ENCODE measurements around the gene PAK4. TPM values are rescaled to one million over a fixed set of nuclear protein-coding genes. Genes with fewer than 3 reads are reported as not detected.

Gene PAK4
- total and polyA plus RNA-seq, 2 of the 13 experiments (the other 11 are each of a cell fraction or from before 2014, with no cell fraction given): 9.5 to 17.8 TPM

DNA sequence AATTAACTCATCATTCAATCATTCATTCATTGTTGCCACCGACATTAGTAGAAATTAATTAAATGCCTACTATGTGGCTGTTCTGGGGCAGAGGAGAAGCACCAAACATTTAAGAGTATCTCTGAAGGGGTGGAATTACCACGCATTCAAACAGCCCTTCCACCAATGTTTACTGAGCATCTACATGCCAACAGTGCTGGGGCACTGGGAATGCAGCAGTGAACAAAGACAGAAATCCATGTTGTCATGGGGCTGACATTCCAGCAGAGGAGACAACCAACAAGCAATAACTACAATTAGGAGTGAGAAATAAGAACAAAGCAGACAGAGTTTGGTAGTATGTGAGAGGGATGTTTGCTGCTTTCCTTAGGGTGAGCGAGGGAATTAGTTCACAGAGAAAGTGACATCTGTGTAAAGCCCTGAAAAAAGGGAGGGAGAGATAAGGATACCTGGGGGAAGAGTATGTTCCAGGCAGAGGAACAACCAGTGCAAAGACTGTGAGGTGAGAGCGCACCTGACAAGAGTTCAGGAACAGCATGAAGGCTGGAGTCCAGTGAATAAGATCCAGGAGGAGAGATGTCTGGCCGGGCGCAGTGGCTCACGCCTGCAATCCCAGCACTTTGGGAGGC lies 1.3 kb upstream of the PAK4 start (continued):
- TF ChIP-seq NONO (IDR thresholded peaks at IDR 0.05): no peak
- no peak for TF ChIP-seq NONO (CRISPR knock-in tag; conservative IDR thresholded peaks at IDR 0.05)
- TF ChIP-seq NRL (CRISPR knock-in tag; IDR thresholded peaks at IDR 0.05; ENCODE audit: borderline replicate concordance): no peak
- TF ChIP-seq, protein P1, sequence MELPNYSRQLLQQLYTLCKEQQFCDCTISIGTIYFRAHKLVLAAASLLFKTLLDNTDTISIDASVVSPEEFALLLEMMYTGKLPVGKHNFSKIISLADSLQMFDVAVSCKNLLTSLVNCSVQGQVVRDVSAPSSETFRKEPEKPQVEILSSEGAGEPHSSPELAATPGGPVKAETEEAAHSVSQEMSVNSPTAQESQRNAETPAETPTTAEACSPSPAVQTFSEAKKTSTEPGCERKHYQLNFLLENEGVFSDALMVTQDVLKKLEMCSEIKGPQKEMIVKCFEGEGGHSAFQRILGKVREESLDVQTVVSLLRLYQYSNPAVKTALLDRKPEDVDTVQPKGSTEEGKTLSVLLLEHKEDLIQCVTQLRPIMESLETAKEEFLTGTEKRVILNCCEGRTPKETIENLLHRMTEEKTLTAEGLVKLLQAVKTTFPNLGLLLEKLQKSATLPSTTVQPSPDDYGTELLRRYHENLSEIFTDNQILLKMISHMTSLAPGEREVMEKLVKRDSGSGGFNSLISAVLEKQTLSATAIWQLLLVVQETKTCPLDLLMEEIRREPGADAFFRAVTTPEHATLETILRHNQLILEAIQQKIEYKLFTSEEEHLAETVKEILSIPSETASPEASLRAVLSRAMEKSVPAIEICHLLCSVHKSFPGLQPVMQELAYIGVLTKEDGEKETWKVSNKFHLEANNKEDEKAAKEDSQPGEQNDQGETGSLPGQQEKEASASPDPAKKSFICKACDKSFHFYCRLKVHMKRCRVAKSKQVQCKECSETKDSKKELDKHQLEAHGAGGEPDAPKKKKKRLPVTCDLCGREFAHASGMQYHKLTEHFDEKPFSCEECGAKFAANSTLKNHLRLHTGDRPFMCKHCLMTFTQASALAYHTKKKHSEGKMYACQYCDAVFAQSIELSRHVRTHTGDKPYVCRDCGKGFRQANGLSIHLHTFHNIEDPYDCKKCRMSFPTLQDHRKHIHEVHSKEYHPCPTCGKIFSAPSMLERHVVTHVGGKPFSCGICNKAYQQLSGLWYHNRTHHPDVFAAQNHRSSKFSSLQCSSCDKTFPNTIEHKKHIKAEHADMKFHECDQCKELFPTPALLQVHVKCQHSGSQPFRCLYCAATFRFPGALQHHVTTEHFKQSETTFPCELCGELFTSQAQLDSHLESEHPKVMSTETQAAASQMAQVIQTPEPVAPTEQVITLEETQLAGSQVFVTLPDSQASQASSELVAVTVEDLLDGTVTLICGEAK (IDR thresholded peaks at IDR 0.05): no peak
- TF ChIP-seq, protein P1 (CRISPR knock-in tag; IDR thresholded peaks at IDR 0.05): no peak
- TF ChIP-seq KDM4B (CRISPR knock-in tag; IDR thresholded peaks at IDR 0.05): no peak
- TF ChIP-seq RBM39 (IDR thresholded peaks at IDR 0.05; ENCODE audit: low read depth, low read length, poor library complexity, severe bottlenecking): no peak
- no peak for TF ChIP-seq ZNF383 (CRISPR knock-in tag; IDR thresholded peaks at IDR 0.05; ENCODE audit: borderline replicate concordance)
- TF ChIP-seq, protein P2, sequence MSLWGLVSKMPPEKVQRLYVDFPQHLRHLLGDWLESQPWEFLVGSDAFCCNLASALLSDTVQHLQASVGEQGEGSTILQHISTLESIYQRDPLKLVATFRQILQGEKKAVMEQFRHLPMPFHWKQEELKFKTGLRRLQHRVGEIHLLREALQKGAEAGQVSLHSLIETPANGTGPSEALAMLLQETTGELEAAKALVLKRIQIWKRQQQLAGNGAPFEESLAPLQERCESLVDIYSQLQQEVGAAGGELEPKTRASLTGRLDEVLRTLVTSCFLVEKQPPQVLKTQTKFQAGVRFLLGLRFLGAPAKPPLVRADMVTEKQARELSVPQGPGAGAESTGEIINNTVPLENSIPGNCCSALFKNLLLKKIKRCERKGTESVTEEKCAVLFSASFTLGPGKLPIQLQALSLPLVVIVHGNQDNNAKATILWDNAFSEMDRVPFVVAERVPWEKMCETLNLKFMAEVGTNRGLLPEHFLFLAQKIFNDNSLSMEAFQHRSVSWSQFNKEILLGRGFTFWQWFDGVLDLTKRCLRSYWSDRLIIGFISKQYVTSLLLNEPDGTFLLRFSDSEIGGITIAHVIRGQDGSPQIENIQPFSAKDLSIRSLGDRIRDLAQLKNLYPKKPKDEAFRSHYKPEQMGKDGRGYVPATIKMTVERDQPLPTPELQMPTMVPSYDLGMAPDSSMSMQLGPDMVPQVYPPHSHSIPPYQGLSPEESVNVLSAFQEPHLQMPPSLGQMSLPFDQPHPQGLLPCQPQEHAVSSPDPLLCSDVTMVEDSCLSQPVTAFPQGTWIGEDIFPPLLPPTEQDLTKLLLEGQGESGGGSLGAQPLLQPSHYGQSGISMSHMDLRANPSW (CRISPR knock-in tag; IDR thresholded peaks at IDR 0.05; ENCODE audit: borderline replicate concordance): no peak
- no peak for TF ChIP-seq ZNF7 (CRISPR knock-in tag; IDR thresholded peaks at IDR 0.05)
- TF ChIP-seq SATB2 (CRISPR knock-in tag; IDR thresholded peaks at IDR 0.05): no peak
- no peak for TF ChIP-seq FOSL1 (CRISPR knock-in tag; IDR thresholded peaks at IDR 0.05; ENCODE audit: borderline replicate concordance)
- no peak for TF ChIP-seq NR2F6 (IDR thresholded peaks at IDR 0.05)
- TF ChIP-seq NR2F6 (CRISPR knock-in tag; IDR thresholded peaks at IDR 0.05): no peak
- no peak for TF ChIP-seq ZNF121 (CRISPR knock-in tag; IDR thresholded peaks at IDR 0.05)

Data from HepG2 (cell line).